HG03066 (cell line): Measurements from ENCODE around the gene VPS35.
A peak's percentile ranks its signal among the peaks of the same experiment; 100 is the strongest.
"Not testable (repeated sequence)": the region's sequence is repeated elsewhere in the genome, so short reads cannot be mapped to it uniquely, and the experiment has no call there.

Experiments
- ATAC-seq: cut with Tn5 transposase; IDR thresholded peaks from one replicate; pipeline ENCODE4 v1.9.1; 2021; ENCODE audit warnings: low read depth; ENCODE audit not compliant: unreplicated experiment

The VPS35 gene

GRCh38 chr16:46713634-46714033 lies 24.7 kb upstream of the VPS35 start:
- no peak for ATAC-seq

- ATAC-seq: no peak
Measured at GRCh38 chr16:46712911-46713310, 23.9 kb upstream of the VPS35 start.

GRCh38 chr16:46711106-46712058 lies 22.4 kb upstream of the VPS35 start:
- ATAC-seq: no peak

- ATAC-seq: no peak
Measured at GRCh38 chr16:46709469-46710005, 20.6 kb upstream of the VPS35 start.

GRCh38 chr16:46706642-46707041 lies 17.7 kb upstream of the VPS35 start:
- no peak for ATAC-seq

- no peak for ATAC-seq
Measured at GRCh38 chr16:46702030-46702429, 13.1 kb upstream of the VPS35 start.

GRCh38 chr16:46701615-46702014 lies 12.6 kb upstream of the VPS35 start:
- ATAC-seq: no peak

GRCh38 chr16:46700048-46700447 lies 11.1 kb upstream of the VPS35 start:
- no peak for ATAC-seq

- ATAC-seq: no peak
Measured at GRCh38 chr16:46696957-46697356, 8.0 kb upstream of the VPS35 start.

GRCh38 chr16:46695937-46696336 lies 7.0 kb upstream of the VPS35 start:
- ATAC-seq: no peak

GRCh38 chr16:46693598-46693997 lies 4.6 kb upstream of the VPS35 start:
- ATAC-seq: no peak

- no peak for ATAC-seq
Measured at GRCh38 chr16:46691726-46692125, 2.7 kb upstream of the VPS35 start.

- ATAC-seq: no peak
Measured at GRCh38 chr16:46690281-46691178, 1.6 kb upstream of the VPS35 start.

GRCh38 chr16:46689365-46690280 lies 645 bp upstream of the VPS35 start, which contains the start of gene ORC6:
ORC6 (plus strand) TSS chr16:46689659; CDS start chr16:46689706, 47 bp downstream.
- peak; percentile 70 for ATAC-seq

- ATAC-seq: no peak
Measured at GRCh38 chr16:46688101-46688653, 801 bp downstream of the VPS35 start.

GRCh38 chr16:46687486-46687885 lies 1.5 kb downstream of the VPS35 start:
- no peak for ATAC-seq

- no peak for ATAC-seq
Measured at GRCh38 chr16:46686815-46687473, 2.0 kb downstream of the VPS35 start.

- ATAC-seq: not testable (repeated sequence)
Measured at GRCh38 chr16:46681867-46682266, 7.1 kb downstream of the VPS35 start.

GRCh38 chr16:46677943-46678342 lies 11.0 kb downstream of the VPS35 start:
- ATAC-seq: not testable (repeated sequence)
